Erythroblast (primary cell): ENCODE measurements around the gene OR51B5.
"Not testable (repeated sequence)": the region's sequence is repeated elsewhere in the genome, so short reads cannot be mapped to it uniquely, and the experiment has no call there.

ENCODE experiments used
- GATA1 ChIP-seq: IDR thresholded peaks from 2 replicates; pipeline ENCODE4 v1.6.1; 2011; ENCODE audit warnings: low read depth, mild to moderate bottlenecking, control low read depth, low read length, moderate library complexity
- POLR2A ChIP-seq: IDR thresholded peaks from 2 replicates; pipeline ENCODE4 v1.6.1; 2011; ENCODE audit warnings: mild to moderate bottlenecking, low read length

GRCh38 chr11:5313326-5314023 lies 29.8 kb downstream of the OR51B5 start:
- not testable (repeated sequence) for TF ChIP-seq POLR2A, GATA1
